Measurements from ENCODE around the gene RTF2.

The RTF2 gene, protein sequence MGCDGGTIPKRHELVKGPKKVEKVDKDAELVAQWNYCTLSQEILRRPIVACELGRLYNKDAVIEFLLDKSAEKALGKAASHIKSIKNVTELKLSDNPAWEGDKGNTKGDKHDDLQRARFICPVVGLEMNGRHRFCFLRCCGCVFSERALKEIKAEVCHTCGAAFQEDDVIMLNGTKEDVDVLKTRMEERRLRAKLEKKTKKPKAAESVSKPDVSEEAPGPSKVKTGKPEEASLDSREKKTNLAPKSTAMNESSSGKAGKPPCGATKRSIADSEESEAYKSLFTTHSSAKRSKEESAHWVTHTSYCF

DNA sequence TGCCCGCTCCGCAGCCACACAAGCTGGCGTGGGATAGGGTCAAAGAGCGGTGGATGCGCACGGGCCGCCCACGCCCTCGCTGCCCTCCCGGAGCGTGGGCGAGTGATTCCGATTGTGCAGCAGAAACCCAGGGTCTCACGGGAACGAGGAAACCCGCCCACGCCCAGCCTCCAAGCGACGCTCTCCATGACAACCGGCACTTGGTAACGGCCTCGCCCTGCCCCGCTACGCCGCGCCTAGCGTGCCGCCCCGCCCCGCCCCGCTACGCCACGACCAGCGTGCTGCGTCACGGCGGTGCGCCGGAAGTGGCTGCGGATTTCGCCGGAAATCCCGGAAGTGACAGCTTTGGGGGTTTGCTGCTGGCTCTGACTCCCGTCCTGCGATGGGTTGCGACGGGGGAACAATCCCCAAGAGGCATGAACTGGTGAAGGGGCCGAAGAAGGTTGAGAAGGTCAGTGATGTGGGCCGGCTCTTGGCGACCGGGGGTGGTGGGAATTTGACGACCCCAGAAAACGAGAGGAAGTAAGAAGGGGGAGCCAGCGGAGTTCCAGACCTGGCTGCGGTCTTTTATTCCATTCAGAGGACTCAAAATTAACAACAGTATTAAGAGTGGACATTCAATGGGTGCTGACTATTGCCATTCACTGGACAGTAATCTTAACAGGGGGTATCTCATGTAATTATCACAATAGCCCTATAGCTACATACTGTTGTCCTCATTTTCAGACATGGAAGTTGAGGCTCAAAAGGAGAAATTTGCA lies at the start of gene RTF2:
Gene RTF2 (plus strand): TSS at position 312 of the 761 bp plus-strand sequence. CDS start 71 bp downstream, at position 383.
- DNase-seq = peak; percentile 88

GRCh38 chr20:56420028-56420427 lies 48.4 kb upstream of the RTF2 start:
- no peak for DNase-seq

DNA sequence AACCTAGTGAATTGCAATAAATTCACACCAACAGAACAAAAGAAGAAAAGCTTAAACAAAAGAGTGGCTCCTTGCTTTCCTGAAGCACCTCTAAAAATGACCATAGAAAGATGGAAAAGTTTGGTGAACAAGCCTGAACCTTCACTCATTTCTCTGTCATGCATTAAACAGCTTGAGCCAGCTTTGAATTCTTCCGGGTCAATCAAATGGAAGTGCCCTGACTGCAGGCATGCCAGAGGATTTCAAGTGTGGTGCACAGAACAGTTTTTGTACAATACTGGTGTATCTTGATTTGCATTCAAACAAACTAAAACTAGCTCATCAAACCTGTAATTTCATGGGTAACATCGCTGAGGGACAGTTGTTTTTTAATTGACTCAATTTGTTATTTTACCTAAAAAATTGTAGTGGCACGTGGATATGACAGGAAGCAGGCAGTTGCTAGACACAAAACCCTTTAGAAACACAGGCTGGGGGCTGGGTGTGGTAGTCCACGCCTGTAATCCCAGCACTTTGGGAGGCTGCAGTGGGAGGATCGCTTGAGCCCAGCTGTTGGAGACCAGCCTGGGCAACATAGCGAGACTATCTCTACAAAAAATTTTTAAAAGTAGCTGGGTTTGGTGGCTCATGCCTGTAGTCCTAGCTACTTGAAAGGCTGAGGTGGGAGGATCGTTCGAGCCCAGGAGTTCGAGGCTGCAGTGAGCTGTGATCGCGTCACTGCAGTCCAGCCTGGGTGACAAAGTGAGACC lies 47.3 kb upstream of the RTF2 start:
- no peak for DNase-seq

- no peak for DNase-seq
These were observed 46.2 kb upstream of the RTF2 start for GRCh38 chr20:56422076-56422823.

DNA sequence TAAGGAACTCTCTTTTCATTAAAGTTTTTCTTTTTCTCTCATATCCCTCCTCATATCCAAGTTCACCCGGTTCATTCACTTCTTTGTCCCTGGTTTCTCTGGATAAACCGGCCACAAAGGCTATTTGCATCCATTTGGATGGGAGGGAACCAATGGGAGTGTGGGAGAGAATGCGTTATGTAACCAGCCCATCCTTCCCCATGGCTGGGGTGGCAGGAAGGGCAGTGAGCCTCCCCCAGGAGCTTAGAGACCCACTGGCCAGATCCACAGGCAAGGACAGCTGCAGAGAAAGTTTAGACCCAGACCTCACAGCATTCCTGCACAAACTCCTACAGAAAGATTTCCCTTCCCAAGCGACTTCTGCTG lies 45.6 kb upstream of the RTF2 start:
- no peak for DNase-seq

DNA sequence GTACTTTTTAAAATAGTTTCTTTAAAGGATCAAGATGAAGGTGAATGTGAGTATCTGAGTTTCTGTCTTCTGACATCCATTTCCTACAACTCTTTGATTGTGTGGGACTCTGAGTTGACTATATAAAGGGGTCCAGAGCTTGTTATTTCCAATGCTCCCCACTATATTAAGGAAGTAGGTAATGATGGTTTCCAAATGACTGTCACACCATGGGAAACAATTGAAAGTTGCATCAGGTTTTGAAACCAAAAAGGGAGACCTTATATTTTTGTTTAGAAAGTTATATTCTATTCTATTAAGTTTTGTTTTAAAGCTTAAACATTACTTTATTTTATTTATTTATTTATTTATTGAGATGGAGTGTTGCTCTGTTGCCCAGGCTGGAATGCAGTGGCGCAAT lies 45.2 kb upstream of the RTF2 start:
- no peak for DNase-seq

GRCh38 chr20:56423886-56424285 lies 44.5 kb upstream of the RTF2 start:
- no peak for DNase-seq

DNA sequence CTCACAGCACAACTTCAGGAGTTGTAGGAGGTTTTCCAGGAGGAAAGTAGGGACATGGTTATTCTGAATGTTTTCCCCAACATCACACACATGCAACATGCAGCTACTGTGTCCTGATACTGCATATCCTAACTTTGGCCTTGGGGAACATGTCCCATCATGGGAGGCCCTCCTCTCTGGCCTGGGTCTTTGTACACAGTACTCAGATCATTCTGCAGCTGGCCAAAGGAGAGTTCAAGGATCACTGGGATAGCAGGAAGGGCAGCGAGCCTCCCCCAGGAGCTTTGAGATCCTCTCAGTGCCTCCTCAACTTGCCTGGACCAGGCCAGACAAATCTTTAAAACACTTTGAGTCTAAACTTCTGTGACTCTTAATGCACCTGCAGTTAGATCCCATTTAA lies 43.5 kb upstream of the RTF2 start:
- no peak for DNase-seq

DNA sequence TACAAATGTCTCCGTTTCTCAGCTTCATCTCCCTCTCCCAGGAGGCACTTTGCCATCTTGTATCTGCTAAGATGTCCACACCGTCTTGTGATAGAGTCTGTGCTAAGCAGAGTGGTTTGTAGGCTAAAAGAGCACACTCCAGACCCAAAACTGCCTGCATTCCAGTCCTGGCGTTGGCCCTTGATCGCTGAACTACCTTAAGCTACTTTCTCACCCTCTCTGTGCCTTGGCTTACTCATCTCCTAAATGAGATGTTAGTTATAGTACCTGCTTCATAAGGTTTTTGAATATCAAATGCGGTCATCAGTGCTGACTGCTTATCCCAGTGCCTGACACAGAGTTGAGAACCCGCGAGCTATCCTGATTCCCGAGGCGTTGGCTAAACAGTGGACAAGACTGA lies 42.4 kb upstream of the RTF2 start:
- no peak for DNase-seq

DNA sequence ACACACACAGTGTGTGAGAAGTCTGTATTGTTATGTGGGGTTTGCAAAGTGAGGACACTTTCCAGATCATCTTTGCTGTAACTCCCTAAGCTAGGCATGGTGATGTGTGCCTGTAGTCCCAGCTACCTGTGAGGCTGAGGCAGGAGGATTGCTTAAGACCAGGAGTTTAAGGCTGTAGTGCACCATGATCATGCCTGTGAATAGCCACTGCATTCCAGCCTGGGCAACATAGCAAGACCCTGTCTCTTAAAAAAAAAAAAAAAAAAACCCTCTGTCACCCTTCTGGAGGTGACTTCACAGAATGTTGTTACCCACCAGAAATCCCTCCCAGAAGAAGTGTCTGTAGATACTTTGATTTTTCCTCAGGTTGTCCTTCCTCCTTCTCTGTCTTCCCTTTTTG lies 41.5 kb upstream of the RTF2 start:
- DNase-seq = no peak

- no peak for DNase-seq
These were observed 40.6 kb upstream of the RTF2 start for GRCh38 chr20:56427797-56428196.

- no peak for DNase-seq
These were observed 40.0 kb upstream of the RTF2 start for GRCh38 chr20:56428410-56428809.

- no peak for DNase-seq
These were observed 39.5 kb upstream of the RTF2 start for GRCh38 chr20:56428881-56429280.

GRCh38 chr20:56429502-56429901 lies 38.9 kb upstream of the RTF2 start:
- DNase-seq = no peak

DNA sequence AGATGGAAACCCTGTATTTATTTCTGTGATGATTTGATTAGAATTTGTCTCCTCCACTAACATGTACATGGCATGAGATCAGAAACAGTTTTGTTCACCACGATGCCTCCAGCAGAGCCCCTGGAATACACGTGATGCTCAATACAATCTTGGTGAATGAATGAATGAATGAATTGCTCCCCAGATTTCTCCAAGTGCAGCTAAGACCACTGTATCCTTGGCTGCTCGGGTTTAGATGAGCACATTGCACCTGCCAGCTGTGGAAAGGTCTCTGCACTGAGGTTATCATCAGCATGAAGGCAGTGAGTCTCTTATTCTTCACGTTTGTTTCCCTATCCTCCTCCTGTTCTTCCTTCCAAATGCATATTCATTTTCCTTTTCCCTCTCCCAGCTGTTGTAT lies 38.5 kb upstream of the RTF2 start:
- DNase-seq = no peak

DNA sequence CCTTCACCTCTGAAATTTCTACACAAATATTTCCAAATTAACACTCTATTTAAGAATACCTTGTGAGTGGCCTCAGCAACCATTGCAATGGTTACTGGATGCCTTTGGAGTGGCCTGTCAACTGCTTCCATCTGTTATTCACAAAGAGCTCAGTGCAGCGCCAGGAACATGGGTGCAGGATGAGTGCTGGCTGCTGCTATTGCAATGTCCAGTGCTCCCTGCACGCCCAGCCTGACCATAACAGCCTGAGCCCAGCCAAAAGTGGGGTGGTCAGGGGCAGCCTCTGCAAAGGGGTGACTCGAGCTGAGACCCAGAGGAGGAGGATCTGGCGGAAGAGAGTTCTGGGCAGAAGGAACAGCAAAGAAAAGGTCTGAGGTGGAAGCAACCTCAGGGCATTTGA lies 38.0 kb upstream of the RTF2 start:
- DNase-seq = no peak

GRCh38 chr20:56430957-56431356 lies 37.5 kb upstream of the RTF2 start:
- no peak for DNase-seq

GRCh38 chr20:56431471-56431870 lies 37.0 kb upstream of the RTF2 start:
- no peak for DNase-seq

- no peak for DNase-seq
These were observed 35.1 kb upstream of the RTF2 start for GRCh38 chr20:56433221-56433879.

- DNase-seq = no peak
These were observed 34.6 kb upstream of the RTF2 start for GRCh38 chr20:56433880-56434255.

DNA sequence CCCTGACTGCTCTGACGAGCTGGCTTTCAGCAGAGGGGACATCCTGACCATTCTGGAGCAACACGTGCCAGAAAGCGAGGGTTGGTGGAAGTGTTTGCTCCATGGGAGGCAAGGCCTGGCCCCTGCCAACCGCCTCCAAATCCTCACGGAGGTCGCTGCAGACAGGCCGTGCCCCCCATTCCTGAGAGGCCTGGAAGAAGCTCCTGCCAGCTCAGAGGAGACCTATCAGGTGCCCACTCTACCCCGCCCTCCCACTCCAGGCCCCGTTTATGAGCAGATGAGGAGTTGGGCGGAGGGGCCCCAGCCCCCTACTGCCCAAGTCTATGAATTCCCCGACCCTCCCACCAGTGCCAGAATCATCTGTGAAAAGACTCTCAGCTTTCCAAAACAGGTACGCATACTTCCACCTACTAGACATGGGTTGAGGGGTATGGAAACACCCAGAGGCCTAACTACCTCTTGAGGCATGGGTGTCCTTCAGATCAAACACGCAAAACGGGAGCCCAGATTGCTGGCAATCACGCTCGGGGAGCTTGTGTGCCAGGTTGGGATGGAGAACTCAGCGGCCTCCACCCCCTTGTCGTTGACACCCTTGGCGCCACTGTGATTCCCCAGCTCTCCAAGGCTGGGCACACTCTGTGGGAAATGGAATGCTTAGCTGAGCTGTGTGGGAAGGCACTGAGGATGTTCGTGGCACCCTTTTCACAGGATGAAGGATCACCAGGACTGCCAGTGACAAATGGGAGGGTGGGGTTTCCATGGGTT lies 31.0 kb upstream of the RTF2 start:
- no peak for DNase-seq

DNA sequence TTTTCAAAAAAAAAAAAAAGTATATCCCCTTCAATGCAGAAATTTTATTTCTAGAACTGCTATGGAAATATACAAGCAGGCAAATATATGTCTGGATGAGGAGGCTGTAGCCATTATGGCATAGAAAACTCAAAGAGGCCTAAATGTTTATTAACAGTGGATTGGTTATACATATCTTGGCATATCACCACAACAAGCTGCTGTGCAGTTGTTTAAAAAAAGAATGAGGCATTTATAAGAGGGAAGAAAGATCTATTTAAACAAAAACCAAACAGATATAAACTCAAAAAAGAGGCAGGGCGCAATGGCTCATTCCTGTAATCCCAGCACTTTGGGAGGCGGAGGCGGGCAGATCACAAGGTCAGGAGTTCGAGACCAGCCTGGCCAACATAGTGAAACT lies 30.1 kb upstream of the RTF2 start:
- no peak for DNase-seq
